ENCODE measurements around the gene MYO18B. TPM values are rescaled to one million over a fixed set of nuclear protein-coding genes. Genes with fewer than 3 reads are reported as not detected.
A peak's percentile ranks its signal among the peaks of the same experiment; 100 is the strongest.

Gene MYO18B
- total RNA-seq, 1 donor from 2014 or later, result not detected

DNA sequence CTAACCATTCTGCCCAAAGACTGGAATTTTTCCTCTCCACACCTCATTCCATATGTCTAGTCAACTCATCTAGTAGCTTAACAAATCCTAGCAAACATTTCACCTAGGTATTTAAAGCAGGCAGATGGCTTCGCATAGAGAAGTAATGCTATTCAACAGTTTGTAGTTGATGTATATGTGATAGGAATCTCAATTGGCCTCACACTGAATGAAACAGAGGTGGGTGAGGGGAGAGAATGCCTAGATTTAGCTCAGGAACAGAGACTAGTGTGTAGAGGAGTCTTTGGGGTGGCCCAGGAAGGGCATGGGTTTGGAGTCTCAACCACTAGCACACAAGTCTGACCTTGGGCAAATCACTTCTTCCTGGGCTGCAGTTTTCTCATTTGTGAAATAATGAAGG, 196.2 kb downstream of the MYO18B start:
- TF ChIP-seq, protein P1, sequence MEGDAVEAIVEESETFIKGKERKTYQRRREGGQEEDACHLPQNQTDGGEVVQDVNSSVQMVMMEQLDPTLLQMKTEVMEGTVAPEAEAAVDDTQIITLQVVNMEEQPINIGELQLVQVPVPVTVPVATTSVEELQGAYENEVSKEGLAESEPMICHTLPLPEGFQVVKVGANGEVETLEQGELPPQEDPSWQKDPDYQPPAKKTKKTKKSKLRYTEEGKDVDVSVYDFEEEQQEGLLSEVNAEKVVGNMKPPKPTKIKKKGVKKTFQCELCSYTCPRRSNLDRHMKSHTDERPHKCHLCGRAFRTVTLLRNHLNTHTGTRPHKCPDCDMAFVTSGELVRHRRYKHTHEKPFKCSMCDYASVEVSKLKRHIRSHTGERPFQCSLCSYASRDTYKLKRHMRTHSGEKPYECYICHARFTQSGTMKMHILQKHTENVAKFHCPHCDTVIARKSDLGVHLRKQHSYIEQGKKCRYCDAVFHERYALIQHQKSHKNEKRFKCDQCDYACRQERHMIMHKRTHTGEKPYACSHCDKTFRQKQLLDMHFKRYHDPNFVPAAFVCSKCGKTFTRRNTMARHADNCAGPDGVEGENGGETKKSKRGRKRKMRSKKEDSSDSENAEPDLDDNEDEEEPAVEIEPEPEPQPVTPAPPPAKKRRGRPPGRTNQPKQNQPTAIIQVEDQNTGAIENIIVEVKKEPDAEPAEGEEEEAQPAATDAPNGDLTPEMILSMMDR (IDR thresholded peaks at IDR 0.05; ENCODE audit: insufficient read depth, low read length, severe bottlenecking), result no peak
- DNase-seq (ENCODE audit: low read depth), result no peak
- no peak for FAIRE-seq
- H3K4me3 ChIP-seq (ENCODE audit: low read depth, low read length), result no peak overlapping the region
- H3K27me3 ChIP-seq (ENCODE audit: control insufficient read depth, insufficient read depth, low read length), result no peaks in the 10 kb centered on the region
- no peaks in the 10 kb centered on the region for H3K36me3 ChIP-seq (ENCODE audit: control insufficient read depth, insufficient read depth, low read length)

DNA sequence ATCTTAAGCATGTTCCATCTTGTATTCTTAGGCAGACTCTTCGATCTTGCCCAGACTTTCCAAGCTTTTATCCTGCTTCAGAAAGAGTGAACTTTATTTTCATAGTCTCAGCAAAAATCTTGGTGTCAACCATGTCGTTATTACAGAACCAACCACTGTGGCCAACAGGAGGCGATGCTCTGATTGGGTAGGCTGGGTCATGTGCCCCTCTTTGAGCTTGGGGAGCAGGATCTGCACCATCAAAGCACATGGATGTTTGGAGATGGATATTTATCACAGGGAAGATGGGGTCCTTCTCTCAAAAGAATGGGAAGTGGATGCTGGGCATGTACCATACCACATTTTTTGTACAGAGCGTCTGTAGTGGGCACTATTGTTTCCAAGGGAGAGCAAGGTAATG, 197.4 kb downstream of the MYO18B start:
- FAIRE-seq, result no peak
- no peak for DNase-seq (ENCODE audit: low read depth)
- TF ChIP-seq, protein P1 (IDR thresholded peaks at IDR 0.05; ENCODE audit: insufficient read depth, low read length, severe bottlenecking), result no peak

DNA sequence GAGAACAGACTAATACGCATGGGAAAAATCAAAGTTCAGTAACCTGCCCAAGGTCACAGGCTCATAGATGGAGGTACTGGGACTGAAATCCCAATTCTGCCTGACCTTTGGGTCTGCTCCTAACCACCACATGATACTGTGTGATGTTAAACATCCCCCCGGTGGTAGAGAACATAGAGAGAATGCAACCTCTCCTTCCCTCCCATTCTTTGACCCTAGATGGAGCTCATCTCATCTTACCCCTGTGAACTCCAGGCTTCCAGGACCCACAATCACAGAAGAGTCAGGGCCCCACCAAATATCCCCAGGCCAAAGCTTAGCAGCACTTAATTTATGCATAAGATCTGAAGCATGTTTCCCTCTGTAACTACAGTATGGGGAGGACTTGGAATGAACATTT, 198.5 kb downstream of the MYO18B start:
- TF ChIP-seq, protein P1 (IDR thresholded peaks at IDR 0.05; ENCODE audit: insufficient read depth, low read length, severe bottlenecking), result no peak
- no peak overlapping the region for H3K4me3 ChIP-seq (ENCODE audit: low read depth, low read length)
- no peaks in the 10 kb centered on the region for H3K27me3 ChIP-seq (ENCODE audit: control insufficient read depth, insufficient read depth, low read length)
- DNase-seq (ENCODE audit: low read depth) (no peak), FAIRE-seq (no peak)
- no peaks in the 10 kb centered on the region for H3K36me3 ChIP-seq (ENCODE audit: control insufficient read depth, insufficient read depth, low read length)

More for the DNA sequence above, 197.4 kb downstream of the MYO18B start:
- Histone ChIP-seq H3K27me3 (ENCODE audit: control insufficient read depth, insufficient read depth, low read length) (no peaks in the 10 kb centered on the region), H3K4me3 (ENCODE audit: low read depth, low read length) (no peak overlapping the region), H3K36me3 (ENCODE audit: control insufficient read depth, insufficient read depth, low read length) (no peaks in the 10 kb centered on the region)

DNA sequence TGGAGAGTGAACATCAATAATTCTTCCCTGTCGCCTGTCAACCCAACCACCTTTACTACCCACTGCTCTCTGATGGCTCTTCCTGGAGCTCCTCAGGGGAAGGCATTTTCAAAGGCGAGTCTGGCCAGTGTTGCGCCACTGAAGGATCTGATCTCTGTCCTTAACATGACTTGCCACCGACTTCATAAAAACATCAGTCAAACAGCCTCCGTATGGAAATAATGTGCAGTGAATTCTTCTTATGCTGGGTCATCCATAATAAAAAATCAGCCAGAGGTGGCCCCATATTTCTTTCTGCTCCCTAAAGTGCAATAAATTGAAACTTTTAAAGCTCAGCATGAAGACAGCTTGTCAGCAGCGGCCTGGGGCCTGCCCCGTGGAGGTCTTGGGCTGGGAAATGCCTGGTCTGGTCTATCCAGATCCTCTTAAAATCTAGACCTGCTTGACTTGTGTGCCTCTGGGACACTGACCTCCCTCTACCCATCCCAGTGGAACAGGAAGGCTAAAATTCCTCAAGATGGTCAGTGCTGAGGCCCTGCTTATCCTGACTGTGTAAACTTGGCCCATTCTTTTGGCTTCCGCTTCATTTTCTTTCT, 199.5 kb downstream of the MYO18B start:
- no peaks in the 10 kb centered on the region for H3K36me3 ChIP-seq (ENCODE audit: control insufficient read depth, insufficient read depth, low read length)
- H3K4me3 ChIP-seq (ENCODE audit: low read depth, low read length), result no peak overlapping the region
- TF ChIP-seq, protein P1 (IDR thresholded peaks at IDR 0.05; ENCODE audit: insufficient read depth, low read length, severe bottlenecking), result no peak
- FAIRE-seq (no peak), DNase-seq (ENCODE audit: low read depth) (no peak)
- H3K27me3 ChIP-seq (ENCODE audit: control insufficient read depth, insufficient read depth, low read length), result no peaks in the 10 kb centered on the region

DNA sequence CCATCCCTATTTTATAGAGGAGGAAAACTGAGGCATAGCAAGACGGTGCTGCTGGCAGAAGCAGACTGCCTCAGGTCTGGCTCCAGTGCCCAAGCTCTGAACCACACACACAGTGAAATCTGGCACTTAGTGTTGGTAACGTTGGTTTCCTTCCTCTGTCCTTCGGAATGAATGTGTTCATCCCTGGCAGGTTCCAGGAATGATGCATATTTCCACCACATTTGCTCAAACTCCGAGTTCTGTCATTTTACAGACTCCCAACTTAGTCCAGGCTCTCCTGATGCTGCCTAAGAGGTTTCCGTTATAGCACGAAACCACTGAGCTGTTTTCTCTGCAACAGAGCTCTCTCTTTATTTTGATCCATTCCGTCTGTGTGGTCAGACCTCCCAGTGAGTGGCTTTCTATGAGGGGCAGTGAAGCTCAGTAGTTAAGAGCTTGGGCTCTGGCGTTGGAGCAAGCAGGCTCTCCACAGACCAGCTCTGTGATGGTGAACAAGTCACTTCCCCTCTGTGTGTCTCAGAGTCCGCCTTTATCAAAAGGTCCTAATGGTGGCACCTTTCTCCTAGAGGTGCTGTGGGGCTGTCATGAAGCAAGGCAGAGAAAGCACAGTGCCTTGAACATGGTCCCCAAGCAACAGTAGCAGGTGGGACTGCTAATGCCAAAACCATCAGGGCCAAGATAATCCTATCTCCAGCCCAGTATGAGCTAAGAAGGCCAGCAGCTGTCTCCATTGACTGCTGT, 200.3 kb downstream of the MYO18B start:
- FAIRE-seq, result peak; percentile 72
- TF ChIP-seq, protein P1 (IDR thresholded peaks at IDR 0.05; ENCODE audit: insufficient read depth, low read length, severe bottlenecking), result no peak

More for the DNA sequence above, 200.3 kb downstream of the MYO18B start:
- no peaks in the 10 kb centered on the region for H3K27me3 ChIP-seq (ENCODE audit: control insufficient read depth, insufficient read depth, low read length)
- no peak overlapping the region for H3K4me3 ChIP-seq (ENCODE audit: low read depth, low read length)
- no peaks in the 10 kb centered on the region for H3K36me3 ChIP-seq (ENCODE audit: control insufficient read depth, insufficient read depth, low read length)
- DNase-seq (ENCODE audit: low read depth), result no peak

All from bronchial epithelial cell (primary cell).